HEK293T (cell line): ENCODE data around the gene LYPLAL1.
A peak's percentile ranks its signal among the peaks of the same experiment; 100 is the strongest.

Experiments
- CTCF ChIA-PET: fragments of 350-600 bp; formaldehyde crosslinking; extraction: SDS; loops from one replicate; lab custom pipeline; 2021; ENCODE audit warnings: antibody characterized with exemption, inconsistent platforms; lab: Yijun Ruan, JAX
- POLR2A ChIA-PET: fragments of 350-600 bp; formaldehyde crosslinking; extraction: SDS; loops from one replicate; lab custom pipeline; 2020; ENCODE audit warnings: antibody characterized with exemption, inconsistent platforms; lab: Yijun Ruan, JAX
- DNase-seq: peaks from one replicate; pipeline ENCODE4 v3.0.0; 2012; ENCODE audit warnings: mixed read lengths; ENCODE audit errors: extremely low spot score
- ARNT ChIP-seq: fragments of 450-650 bp; IDR thresholded peaks from 2 replicates; pipeline ENCODE4 v1.6.1; 2017; ENCODE audit warnings: mild to moderate bottlenecking
- BHLHE40 ChIP-seq: fragments of 450-650 bp; IDR thresholded peaks from 2 replicates; pipeline ENCODE4 v1.6.1; 2016; ENCODE audit warnings: mild to moderate bottlenecking, moderate library complexity, borderline replicate concordance
- CTBP1 ChIP-seq: fragments of 450-650 bp; IDR thresholded peaks from 2 replicates; pipeline ENCODE4 v1.6.1; 2016; ENCODE audit warnings: borderline replicate concordance
- ELF4 ChIP-seq: fragments of 450-650 bp; IDR thresholded peaks from 2 replicates; pipeline ENCODE4 v1.6.1; 2017; ENCODE audit warnings: antibody characterized with exemption
- FOXA1 ChIP-seq: fragments of 450-650 bp; IDR thresholded peaks from 2 replicates; pipeline ENCODE4 v1.6.1; 2016; ENCODE audit warnings: mild to moderate bottlenecking
- FOXK2 ChIP-seq: fragments of 450-650 bp; IDR thresholded peaks from 2 replicates; pipeline ENCODE4 v1.6.1; 2016; ENCODE audit warnings: mild to moderate bottlenecking
- FOXM1 ChIP-seq: fragments of 450-650 bp; IDR thresholded peaks from 2 replicates; pipeline ENCODE4 v1.6.1; 2017; ENCODE audit warnings: mild to moderate bottlenecking, borderline replicate concordance
- HDGF ChIP-seq: fragments of 450-650 bp; IDR thresholded peaks from 2 replicates; pipeline ENCODE4 v1.6.1; 2017; ENCODE audit warnings: antibody characterized with exemption, borderline replicate concordance
- L3MBTL2 ChIP-seq: fragments of 450-650 bp; conservative IDR thresholded peaks from 2 replicates; pipeline ENCODE4 v1.6.1; 2016; ENCODE audit warnings: mild to moderate bottlenecking
- LEF1 ChIP-seq: fragments of 450-650 bp; IDR thresholded peaks from 2 replicates; pipeline ENCODE4 v1.6.1; 2017; ENCODE audit warnings: mild to moderate bottlenecking, borderline replicate concordance
- NFRKB ChIP-seq: fragments of 450-650 bp; IDR thresholded peaks from 2 replicates; pipeline ENCODE4 v1.6.1; 2016; ENCODE audit warnings: mild to moderate bottlenecking, moderate library complexity
- PKNOX1 ChIP-seq: fragments of 450-650 bp; IDR thresholded peaks from 2 replicates; pipeline ENCODE4 v1.6.1; 2016
- SP1 ChIP-seq: fragments of 450-650 bp; IDR thresholded peaks from 2 replicates; pipeline ENCODE4 v1.6.1; 2017
- SUZ12 ChIP-seq: fragments of 450-650 bp; IDR thresholded peaks from 2 replicates; pipeline ENCODE4 v1.6.1; 2016; ENCODE audit warnings: mild to moderate bottlenecking
- TARDBP ChIP-seq: fragments of 450-650 bp; IDR thresholded peaks from 2 replicates; pipeline ENCODE4 v1.6.1; 2016
- ZNF384 ChIP-seq: fragments of 450-650 bp; IDR thresholded peaks from 2 replicates; pipeline ENCODE4 v1.6.1; 2016

LYPLAL1 gene

DNA sequence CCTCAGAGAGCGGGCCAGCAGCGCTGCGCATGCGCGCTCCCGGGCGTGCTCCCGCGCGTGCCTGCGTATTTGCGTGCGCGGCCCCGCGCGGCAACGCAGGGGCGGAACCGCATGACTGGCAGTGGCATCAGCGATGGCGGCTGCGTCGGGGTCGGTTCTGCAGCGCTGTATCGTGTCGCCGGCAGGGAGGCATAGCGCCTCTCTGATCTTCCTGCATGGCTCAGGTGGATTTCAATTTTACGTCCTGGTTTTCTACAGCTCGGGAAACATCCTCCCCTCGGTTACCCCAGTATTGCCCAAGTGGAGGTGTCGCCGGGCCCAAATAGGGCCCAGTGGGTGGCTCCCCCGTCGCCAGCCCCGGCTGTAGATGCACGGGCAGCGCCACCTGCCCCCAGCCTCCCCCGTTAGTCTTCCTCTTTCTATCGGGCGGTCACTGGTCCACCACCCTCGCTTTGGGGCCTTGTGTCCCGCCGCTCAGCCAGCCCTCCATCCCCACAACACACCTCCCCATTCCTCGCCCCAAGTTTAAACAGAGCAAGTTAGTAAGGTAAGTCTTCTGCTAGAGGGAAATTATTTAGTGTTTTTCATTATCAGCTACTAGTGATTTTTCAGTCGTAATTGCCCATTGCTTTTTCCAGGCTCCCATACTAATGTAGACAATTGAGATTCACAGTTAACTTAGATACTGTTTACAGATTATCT is at the start of gene LYPLAL1:
Gene LYPLAL1 (plus strand): TSS at position 121 of the 702 bp plus-strand sequence. CDS start 13 bp downstream, at position 134.
- ChIA-PET CTCF (no interaction called here), POLR2A (interaction anchor here (0.6 to 1.0 kb wide), 4 partner anchors 13 to 17 kb away, joined by 3 to 14 read pairs (median 4); no protein-coding TSS in a partner anchor)
- peak; percentile 60 for TF ChIP-seq L3MBTL2
- peak; percentile 48; the same call in 1 of the 2 replicates for TF ChIP-seq ELF4
- no peak for TF ChIP-seq LEF1
- no peak for TF ChIP-seq ARNT
- TF ChIP-seq FOXM1: no peak
- TF ChIP-seq HDGF: no peak
- no peak for TF ChIP-seq SP1
- TF ChIP-seq FOXA1: no peak
- no peak for TF ChIP-seq BHLHE40
- peak; percentile 96 for TF ChIP-seq PKNOX1
- no peak for TF ChIP-seq ZNF384
- TF ChIP-seq SUZ12: no peak
- TF ChIP-seq TARDBP: no peak
- DNase-seq: peak; percentile 93

GRCh38 chr1:219124163-219124562 is 49.5 kb upstream of the LYPLAL1 start:
- TF ChIP-seq FOXM1: no peak
- TF ChIP-seq TARDBP: no peak
- no peak for TF ChIP-seq BHLHE40
- TF ChIP-seq LEF1: no peak
- no peak for TF ChIP-seq FOXK2
- TF ChIP-seq SUZ12: no peak
- no peak for TF ChIP-seq SP1
- TF ChIP-seq ZNF384: no peak
- TF ChIP-seq HDGF: no peak
- TF ChIP-seq ARNT: no peak
- TF ChIP-seq L3MBTL2: no peak
- no peak for TF ChIP-seq NFRKB
- TF ChIP-seq CTBP1: no peak
- no peak for TF ChIP-seq ELF4
- TF ChIP-seq PKNOX1: no peak
- TF ChIP-seq FOXA1: no peak
- POLR2A ChIA-PET: no interaction called here
- CTCF ChIA-PET: no interaction called here
- no peak for DNase-seq

DNA sequence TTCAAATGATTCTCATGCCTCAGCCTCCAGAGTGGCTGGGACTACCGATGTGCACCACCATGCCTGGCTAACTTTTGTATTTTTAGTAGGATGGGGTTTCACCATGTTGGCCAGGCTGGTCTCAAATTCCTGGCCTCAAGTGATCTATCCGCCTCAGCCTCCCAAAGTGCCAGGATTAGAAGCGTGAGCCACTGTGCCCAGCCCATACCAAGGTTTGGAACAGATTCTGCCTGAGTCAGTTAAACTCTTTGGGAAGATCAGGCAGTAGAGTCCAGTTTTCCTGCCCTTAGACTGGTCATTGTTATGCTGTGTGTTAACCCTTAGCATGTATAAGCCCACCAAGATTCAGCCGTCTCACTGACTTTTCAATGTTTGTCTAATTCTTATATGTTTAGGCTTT is 48.3 kb upstream of the LYPLAL1 start:
- CTCF ChIA-PET: no interaction called here
- TF ChIP-seq HDGF (no peak), SP1 (no peak), TARDBP (no peak), ZNF384 (no peak), ELF4 (no peak), FOXM1 (no peak)
- no peak for DNase-seq
- POLR2A ChIA-PET: no interaction called here

- CTCF ChIA-PET: no interaction called here
- POLR2A ChIA-PET: no interaction called here
- TF ChIP-seq SUZ12: no peak
- TF ChIP-seq LEF1: no peak
- TF ChIP-seq CTBP1: no peak
- TF ChIP-seq SP1: no peak
- TF ChIP-seq ZNF384: no peak
- no peak for TF ChIP-seq PKNOX1
- no peak for TF ChIP-seq BHLHE40
- TF ChIP-seq TARDBP: no peak
- DNase-seq: no peak
Measured at GRCh38 chr1:219126377-219126776, 47.3 kb upstream of the LYPLAL1 start.

DNA sequence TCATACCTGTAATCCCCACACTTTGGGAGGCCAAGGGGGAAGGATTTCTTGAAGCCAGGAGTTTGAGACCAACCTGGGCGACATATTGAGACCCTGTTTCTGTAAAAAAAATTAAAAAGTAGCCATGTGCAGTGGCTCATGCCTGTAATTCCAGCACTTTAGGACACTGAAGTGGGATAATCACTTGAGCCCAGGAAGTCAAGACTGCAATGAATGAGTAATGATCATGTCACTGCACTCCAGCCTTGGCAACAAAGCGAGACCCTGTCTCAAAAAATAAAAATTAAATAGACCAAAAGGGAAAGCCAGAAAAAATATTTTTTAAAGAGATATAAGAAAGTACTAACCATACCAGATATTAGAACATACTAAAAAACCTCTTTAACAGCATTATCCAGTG is 44.7 kb upstream of the LYPLAL1 start:
- TF ChIP-seq CTBP1 (no peak), SUZ12 (no peak), LEF1 (no peak), SP1 (no peak), ELF4 (no peak), ARNT (no peak)
- ChIA-PET POLR2A (no interaction called here), CTCF (no interaction called here)
- DNase-seq: no peak

DNA sequence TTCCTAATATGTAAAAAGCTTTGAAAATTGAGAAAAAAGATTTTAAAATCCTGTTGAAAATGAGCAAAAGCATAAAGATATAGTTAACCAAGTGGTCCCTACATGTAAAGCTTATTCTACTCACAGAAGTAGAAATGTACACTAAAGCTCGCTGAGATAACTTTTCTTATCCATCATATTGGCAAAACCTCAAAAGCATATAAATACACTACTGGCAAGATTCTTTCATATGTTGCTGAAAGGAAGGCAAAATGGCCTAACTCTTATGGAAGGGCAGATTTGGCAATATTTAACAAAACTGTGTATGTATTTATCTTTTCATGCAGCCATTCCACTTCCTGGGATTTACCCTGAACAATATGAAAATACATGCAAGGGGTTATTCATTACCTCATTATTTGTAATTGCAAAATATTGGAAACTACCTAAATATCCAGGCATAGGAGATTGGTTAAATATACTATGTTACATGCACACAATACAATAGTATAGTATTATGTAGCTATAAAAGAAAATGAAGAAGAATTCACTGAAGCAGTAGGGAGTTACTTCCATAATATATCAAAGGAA is 43.2 kb upstream of the LYPLAL1 start:
- TF ChIP-seq NFRKB: no peak
- DNase-seq: no peak
- POLR2A ChIA-PET: no interaction called here
- CTCF ChIA-PET: no interaction called here

GRCh38 chr1:219132939-219133338 is 40.7 kb upstream of the LYPLAL1 start:
- ChIA-PET POLR2A (no interaction called here), CTCF (no interaction called here)
- DNase-seq: no peak
- TF ChIP-seq ARNT (no peak), LEF1 (no peak), TARDBP (no peak), FOXM1 (no peak), PKNOX1 (no peak), NFRKB (no peak), FOXK2 (no peak), ELF4 (no peak), BHLHE40 (no peak), L3MBTL2 (no peak), ZNF384 (no peak), HDGF (no peak), CTBP1 (no peak), SUZ12 (no peak), FOXA1 (no peak), SP1 (no peak)
